NCI-H748 (cell line): ENCODE results near the gene GPR176.
A peak's percentile ranks its signal among the peaks of the same experiment; 100 is the strongest.

ENCODE experiments used
- DNase-seq: peaks from one replicate; lab custom pipeline; 2025; ENCODE audit not compliant: unreplicated experiment; lab: John Stamatoyannopoulos, UW

Gene GPR176

DNA sequence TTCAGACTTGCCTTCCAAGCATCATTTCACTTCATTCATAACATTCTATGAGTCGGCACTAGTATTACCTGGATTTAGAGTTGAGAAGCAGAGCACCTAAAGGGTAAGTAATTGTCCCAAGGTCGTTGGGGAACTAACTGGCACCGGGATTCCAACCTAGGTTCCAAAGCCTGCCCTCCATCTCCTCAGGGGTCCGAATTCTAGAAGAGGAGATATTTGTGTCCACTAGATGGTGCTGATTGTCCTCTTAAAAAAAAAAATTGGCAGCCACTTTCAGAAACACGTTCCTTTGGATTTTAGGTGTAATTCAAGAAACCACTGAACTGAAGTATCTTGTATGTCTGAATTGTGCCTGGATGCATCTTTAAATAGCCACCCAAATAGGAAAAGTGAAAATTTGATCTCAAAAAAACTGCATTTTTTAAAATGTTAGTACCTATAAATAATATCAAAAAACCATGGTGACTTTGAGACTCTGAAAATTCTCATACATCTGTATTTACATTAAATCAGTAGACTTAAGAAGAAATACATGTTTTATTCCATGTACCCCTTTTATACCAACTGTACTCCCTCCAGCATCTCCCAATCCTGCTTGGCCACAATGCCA, 133.5 kb downstream of the GPR176 start:
- DNase-seq, result peak; percentile 55

DNA sequence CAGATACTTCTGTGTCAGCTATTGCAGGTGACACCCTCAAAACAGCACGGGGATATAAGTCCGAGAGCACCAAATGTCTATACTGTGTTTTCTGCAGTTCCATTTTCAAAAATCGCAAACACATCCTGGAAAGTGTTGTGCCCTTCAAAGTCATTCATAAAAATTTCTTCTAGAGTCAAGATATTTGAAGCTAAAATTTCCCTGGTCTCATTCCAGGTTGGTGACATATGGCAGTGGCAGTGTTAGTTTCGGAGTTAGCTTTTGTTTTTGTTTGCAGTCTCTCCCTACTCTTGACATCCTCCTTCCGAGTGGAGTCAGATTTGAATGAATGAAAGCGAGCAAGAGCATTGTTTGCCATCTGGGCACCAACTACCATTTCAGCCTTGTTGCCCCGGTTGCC, 134.2 kb downstream of the GPR176 start:
- DNase-seq, result no peak

DNA sequence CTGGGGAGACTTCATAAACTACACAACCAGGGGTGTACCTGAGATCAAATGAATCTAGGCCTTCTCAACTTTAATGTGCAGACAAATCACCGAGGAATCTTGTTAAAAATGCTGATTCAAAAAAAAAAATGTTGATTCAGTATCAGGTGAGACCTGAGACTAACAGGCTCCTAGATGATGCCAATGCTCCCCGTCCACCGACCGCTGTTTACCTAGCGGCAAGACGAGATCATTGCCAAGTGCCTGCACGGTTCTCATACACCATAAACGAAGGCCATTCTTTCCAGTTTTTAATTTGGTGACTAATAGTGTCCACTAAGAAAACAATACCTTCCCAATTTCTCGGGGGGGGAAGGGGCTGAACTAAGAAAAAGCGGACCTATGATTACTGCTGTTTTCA, 134.9 kb downstream of the GPR176 start:
- no peak for DNase-seq

DNA sequence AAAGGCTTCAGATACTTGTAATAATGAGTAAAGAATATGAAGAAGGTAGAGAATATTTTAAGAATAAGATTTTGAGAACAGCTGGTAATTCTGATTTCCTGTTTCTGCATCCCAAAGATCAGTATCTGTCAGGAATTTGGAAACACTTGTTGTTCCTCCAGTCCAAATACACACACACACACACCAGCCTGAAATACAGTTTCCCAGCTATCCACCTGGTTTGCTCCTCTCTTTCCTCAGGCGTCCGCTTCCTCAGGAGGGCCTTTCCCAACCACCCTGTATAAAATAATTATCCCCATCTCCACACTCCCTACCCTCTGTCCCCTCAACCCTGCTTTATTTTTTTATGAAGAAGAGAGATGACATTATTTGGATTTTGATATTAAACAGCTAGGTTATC, 135.4 kb downstream of the GPR176 start:
- DNase-seq, result no peak

DNA sequence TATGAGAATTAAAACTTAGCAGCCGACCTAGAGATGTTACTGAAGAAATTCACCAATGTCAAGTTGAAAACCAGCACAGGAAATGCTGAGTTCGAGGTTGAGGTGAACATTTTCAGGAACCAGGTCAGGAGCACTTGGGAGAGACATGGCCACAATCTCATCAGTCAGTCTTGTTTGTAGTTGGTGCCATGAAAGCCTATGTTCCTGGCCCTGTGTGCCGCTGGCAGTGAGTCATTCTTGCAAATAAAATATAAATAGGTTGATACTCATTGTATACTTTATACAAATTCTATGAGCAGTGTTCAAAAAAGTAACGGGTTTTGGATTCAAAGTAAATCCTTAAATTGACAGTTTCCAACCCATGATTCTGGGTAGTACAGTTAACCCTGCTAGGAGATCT, 135.9 kb downstream of the GPR176 start:
- no peak for DNase-seq

DNA sequence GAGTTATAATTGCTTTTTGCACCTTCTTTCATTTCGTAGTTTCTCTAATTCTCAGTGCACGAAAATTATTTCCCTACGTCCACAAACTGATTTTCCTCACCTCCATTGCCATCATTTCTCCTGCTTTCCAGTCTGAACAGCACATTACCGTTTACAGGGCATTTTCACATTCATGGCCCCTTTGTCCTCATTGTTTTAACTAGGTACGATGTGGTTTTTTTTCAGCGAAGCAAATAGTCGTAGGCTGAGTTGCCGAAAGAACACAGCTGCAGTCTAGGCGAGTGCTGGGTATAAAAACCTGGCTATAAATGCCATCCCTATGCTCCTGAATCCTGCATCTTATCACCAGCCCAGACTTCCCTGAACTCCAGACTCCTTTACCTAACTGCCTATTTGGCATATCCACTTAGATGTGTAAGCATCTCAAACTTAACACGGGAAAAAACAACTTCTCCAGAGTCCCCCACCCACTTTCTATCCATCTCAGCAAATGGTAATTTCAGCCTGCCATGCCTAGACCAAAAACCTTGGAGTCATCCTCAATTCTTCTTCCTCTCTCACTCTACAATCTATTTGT, 136.7 kb downstream of the GPR176 start:
- DNase-seq, result peak; percentile 13

DNA sequence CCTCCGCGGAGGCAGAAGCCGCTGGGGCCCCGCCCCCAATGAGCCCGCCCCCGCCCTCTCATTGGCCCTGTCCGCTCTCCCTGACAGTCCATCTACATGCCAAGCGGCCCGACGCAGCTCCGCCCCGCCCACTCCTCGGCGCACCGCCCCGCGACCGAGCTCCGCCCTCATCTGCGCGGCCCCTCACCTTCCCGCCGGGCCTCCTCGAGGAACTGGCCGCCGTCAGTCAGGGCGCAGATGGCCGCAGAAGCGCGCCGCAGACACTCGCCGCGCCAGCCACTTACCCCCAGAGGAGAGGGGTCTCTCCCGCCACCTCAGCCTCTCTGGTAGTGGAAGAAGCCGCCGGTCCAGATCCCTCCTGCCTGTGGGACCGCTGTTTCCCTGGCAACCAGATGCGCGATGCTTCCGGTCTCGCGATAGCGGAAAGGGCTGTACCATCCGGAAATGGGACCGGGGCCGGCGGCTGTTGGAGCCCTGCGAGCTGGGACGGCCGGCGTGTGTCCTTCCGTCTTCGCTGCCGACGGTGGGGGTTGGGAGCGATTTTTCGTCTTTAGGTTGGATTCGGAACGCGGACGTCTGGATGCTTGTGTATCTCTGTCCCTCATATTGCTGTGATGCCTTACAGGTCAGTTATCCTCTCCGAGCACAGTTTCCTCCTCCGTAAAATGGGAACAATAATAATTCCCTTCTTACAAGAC, 137.5 kb downstream of the GPR176 start, which contains the start of gene FSIP1:
Gene FSIP1 (minus strand): TSS at position 401 of the 698 bp plus-strand sequence. CDS start 6,317 bp downstream, outside the sequence.
- DNase-seq, result peak; percentile 93

DNA sequence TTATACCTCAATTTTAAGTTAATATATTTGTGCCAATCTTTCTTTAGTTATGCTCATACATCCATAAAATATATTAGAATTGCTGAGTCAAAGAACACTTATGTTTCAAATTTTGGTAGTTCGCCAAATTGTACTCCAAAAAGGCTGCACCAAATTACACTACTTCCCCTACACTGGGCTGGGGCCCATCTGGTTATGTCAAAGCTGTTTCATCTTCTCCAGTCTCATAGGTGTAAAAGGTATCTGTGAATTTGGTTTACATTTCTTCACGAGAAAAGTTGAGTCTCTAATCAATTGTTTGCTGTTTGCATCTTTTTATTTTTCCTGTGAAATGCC, 138.1 kb downstream of the GPR176 start:
- no peak for DNase-seq

DNA sequence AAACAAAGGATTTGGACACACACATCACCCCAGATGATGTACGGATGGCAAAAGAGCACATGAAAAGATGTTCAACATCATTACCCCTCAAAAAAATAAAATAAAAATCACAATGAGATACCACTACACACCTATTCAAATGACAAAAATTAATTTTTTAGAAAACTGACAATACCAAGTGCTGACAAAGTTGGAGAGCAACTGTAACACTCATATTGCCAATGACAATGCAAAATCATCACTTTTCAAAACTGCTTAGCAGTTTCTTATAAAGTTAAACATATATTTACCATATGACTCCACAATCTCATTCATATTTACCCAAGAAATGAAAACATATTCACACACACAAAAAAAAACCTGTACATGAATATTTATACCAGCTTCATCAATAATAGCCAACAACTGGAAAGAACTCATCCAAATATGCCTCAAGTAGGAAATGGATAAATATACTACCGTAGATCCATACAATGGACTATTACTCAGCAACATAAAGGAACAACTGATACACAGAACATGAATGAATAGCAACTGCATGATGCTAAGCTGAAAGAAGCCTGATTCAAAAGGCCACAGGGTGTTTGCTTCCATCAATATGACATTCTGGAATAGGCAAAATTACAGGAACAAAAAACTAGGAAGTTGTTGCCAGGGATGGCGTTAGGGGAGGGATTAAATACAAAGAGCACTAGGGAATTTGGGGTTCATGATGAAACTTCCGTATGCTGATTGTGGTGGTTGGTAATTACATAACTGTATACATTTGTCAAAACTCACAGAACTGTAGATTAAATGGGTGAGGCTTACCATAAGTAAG, 138.7 kb downstream of the GPR176 start:
- DNase-seq, result no peak

DNA sequence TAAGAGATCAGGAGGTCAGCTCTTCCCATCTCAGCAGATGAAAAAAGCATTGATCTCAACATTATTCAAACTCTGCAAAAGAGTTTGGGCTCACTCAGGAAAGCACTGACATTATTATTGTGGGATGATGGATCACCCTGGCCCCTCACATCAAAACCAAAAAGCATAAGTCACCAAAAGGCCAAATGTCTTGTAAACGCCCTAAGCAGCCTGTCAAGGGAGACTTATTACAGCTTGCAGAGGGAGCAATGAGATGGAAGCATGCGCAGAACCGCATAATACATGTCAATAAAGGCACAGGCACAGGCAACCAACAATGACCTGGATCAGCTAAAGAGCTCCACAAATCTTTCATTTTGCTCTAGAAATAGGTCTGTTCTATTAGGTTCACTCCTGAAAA, 142.0 kb downstream of the GPR176 start:
- no peak for DNase-seq

DNA sequence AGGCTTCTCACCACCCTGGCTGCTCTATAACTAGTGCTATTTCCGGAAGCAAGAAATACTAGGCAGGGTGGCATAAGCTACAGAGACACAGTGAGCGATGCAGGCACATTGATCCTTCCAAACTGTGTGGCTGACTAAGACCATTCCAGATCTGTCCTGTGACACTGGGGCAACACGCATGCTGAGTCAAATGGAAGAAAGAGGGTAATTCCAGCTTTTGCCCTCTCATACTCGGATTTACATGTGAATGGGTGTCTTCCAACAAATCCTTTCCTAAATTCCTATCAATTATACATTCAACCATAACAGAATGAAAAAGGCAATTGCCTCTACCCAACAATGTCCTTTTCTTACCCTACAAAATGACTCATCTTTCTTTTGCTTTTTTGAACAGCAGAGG, 142.6 kb downstream of the GPR176 start:
- DNase-seq, result no peak

DNA sequence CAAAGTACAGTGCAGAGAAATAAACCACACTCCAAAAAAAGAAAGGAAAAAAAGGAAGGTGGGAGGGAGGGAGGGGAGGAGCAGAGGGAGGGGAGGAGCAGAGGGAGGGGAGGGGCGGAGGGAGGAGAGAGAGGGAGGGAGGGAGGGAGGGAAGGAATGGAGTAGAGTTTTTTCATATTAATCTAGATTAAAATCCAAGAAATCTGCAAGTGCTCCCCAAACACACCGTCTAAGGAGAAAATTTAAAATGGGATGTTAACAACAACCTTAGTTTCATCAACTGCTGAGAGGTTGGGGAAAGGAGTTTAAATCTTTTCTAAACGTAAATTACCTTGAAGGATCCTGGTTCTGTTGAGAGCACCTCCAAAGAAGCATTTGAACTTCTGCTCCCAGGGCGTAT, 144.0 kb downstream of the GPR176 start:
- DNase-seq, result no peak

DNA sequence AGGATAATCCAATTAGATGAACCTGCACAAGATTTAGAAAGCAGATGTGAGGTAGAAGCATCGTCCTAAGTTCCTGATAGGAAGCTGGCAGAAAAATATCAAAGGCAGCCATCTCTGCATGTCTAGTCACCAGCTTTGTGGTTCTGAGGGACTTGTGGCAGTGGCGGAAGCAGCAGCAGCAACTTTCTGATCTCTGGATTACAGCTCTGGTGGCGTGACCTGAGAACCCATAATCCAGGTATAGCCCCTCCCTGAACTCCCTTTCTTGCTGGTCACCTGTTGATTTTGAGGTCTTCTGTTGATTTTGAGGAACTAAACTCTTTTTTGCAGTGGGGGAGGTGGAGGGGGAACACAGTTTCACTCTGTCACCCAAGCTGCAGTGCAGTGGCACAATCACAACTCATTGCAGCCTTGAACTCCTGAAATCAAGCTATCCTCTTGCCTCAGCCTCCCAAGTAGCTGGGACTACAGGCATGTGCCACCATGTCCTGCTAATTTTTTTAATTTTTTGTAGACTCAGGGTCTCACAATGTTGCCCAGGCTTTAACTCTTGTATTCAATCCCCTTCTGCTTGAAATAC, 145.3 kb downstream of the GPR176 start:
- DNase-seq, result no peak

DNA sequence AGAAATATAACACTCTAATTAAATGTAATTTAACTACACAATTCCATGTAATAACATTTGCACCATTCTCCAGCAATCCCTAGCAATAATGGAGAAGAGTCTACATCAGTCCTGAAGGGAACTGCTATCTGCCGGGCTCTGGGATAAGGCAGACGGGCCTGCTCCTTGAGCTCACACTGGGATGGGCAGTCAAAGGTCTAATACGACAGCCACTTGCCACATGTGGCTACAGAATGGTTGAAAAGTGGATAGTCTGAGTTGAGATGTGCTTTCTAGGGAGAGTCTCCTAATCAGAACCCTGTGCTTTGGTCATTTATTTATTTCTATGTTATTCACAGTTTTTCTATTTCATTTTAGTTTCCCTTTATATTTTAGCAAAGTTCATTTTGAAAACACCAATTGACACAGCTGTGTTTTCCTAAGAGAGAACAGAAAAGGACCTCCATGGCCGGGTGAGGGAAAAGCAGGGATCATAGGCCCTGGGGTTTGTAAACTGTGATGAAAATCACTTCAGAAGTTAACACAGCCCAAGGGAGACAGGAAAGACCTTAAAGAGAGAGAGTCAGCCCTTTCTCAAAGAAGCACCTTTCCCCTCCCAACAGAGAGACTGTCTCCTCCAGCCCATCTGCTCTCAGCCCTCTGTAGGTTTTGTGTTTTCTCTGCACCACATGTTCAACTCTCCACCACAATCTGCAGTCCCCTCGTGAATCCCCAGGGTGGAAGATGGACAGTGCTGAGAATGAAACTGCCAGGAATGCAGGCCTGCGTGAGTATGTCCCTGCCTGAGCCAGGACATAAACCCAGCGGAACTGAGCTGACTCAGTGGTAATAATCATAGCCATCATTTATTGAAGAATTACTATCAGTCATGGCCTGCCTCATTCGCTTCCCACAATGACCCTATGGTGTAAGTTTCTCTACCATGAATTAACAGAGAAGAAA, 149.0 kb downstream of the GPR176 start:
- DNase-seq, result no peak

DNA sequence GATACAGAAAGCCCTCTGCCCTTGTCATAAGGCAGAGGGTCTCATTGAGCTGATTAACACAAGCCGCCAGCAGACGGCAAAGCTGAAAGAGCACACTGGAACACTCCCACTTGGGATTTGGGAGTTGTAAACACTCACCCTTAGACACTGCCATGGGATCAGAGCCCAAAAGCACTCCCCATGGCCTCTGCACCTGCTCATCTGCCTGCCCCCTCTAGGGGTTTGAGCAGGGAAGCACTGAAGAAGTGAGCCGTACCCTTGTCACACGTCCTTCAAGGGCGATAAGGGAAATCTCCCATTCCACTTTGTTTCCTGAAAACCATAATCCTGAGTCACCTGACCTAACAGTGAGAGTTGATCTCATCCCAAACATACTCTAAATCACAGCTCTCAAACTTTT, 152.1 kb downstream of the GPR176 start:
- no peak for DNase-seq

DNA sequence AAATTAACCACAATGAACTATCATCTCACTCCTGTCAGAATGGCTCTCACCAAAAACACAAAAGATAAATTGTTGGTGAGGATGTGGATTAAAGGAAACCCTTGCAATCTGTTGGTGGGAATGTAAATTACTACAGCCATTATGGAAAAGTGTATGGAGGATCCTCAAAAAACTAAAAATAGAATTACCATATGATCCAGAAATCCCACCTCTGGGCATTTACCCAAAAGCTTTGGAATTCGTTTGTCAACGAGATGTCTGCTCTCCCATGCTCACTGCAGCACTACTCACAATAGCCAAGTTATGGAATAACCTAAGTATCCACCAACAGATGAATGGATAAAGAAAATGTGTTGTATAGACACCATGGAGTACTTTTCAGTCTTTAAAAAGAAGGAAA, 159.1 kb downstream of the GPR176 start:
- no peak for DNase-seq

DNA sequence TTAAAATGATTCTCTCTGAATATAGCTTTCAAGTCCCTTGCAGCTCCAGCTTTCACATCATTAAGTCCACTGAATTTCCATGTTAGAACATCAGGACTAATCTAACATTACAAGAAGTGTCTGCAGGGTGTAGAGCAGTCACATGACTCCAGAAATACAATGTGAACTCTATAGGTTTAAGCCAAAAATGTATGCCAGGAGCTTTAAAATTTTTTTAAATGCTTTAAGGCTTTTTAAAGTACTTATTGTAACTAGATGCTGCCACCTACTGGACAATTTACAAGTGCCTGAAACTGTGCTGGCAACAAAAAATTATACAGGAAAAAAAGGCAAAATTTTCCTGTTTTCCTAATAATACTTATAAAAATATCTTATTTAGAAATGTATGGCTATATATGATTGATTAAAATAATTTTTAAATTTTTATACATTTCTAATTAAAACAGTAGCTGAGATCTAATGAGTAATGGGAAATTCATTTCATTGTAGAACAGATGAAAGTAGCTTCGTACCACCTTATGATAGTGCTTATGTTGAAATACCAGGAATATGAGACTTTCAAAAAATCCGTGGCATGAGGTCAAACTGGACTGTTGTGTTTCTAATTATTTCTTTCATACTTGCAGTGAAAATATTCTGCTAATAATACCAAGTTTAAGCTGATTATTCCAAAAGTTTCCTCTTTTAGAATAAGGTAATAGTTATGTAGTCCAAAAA, 163.1 kb downstream of the GPR176 start:
- DNase-seq, result peak; percentile 56

DNA sequence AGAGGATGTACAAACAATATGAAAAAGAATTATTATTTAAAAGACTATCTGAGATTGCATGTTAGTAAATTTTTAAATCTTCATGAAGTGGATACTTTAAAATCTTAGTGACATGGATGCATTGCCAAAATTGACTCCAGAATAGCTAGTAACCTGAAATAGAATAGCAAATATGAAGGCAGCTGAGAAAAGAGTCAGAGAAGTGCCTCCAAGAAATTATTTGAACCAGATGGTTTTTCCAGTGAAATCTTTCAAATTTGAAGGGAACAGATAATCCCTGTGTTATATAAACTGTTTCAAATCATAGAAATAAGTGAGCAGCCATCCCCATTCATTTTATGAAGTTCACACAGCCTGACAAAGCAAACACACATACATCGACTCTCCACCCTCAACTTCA, 167.1 kb downstream of the GPR176 start:
- DNase-seq, result no peak

DNA sequence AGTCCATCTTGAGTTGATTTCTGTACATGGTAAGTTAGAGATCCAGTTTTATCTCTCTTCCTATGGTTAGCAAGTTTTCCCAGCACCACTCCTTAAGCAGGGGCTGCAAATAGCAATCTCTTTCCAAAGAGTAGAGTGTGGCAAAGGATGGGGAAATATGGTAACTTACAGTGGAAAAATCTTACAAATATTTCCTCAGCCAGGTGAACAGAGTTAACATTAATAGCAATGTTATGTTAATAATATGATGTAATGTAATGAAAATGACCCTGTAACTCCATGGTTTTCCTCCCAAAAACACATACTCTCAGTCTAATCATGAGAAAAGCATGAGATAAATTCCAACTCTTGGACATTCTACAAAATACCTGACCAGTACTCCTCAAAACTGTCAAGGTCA, 167.8 kb downstream of the GPR176 start:
- DNase-seq, result no peak
